Fibroblast of skin of left quadriceps (primary cell): Measurements from ENCODE around the gene SNX18.
"Not testable (repeated sequence)": the region's sequence is repeated elsewhere in the genome, so short reads cannot be mapped to it uniquely, and the experiment has no call there.

Experiments used
- DNase-seq, 2 experiments: peaks; one replicate each; pipeline ENCODE4 v3.0.0-alpha.2; 2013; ENCODE audit warnings: low read depth in 2 of 2

SNX18 gene

GRCh38 chr5:54520438-54520846 is 2.9 kb downstream of the SNX18 start:
- DNase-seq: peak in 1 of 2 experiments; percentile 35

- DNase-seq: no peak
Measured at GRCh38 chr5:54520940-54521339, 3.4 kb downstream of the SNX18 start.

GRCh38 chr5:54521856-54522479 is 4.4 kb downstream of the SNX18 start:
- DNase-seq: no peak

GRCh38 chr5:54523534-54523933 is 6.0 kb downstream of the SNX18 start:
- no peak for DNase-seq

GRCh38 chr5:54524082-54524481 is 6.5 kb downstream of the SNX18 start:
- DNase-seq: no peak

GRCh38 chr5:54524704-54525103 is 7.1 kb downstream of the SNX18 start:
- no peak for DNase-seq

GRCh38 chr5:54525261-54525660 is 7.7 kb downstream of the SNX18 start:
- no peak for DNase-seq

GRCh38 chr5:54525692-54526091 is 8.1 kb downstream of the SNX18 start:
- no peak for DNase-seq

GRCh38 chr5:54526604-54527288 is 9.2 kb downstream of the SNX18 start:
- DNase-seq: no peak

GRCh38 chr5:54528633-54529209 is 11.2 kb downstream of the SNX18 start:
- no peak for DNase-seq

- no peak for DNase-seq
Measured at GRCh38 chr5:54529565-54529964, 12.0 kb downstream of the SNX18 start.

- no peak for DNase-seq
Measured at GRCh38 chr5:54531546-54531945, 14.0 kb downstream of the SNX18 start.

- no peak for DNase-seq
Measured at GRCh38 chr5:54533541-54534190, 16.1 kb downstream of the SNX18 start.

GRCh38 chr5:54534191-54535004 is 16.8 kb downstream of the SNX18 start:
- DNase-seq: no peak

- DNase-seq: no peak
Measured at GRCh38 chr5:54535149-54535844, 17.7 kb downstream of the SNX18 start.

- not testable (repeated sequence) for DNase-seq
Measured at GRCh38 chr5:54536375-54536774, 18.8 kb downstream of the SNX18 start.

GRCh38 chr5:54536861-54537260 is 19.3 kb downstream of the SNX18 start:
- DNase-seq: not testable (repeated sequence)

- DNase-seq: no peak
Measured at GRCh38 chr5:54537725-54538124, 20.2 kb downstream of the SNX18 start.

- DNase-seq: no peak
Measured at GRCh38 chr5:54538156-54538555, 20.6 kb downstream of the SNX18 start.

GRCh38 chr5:54539001-54539400 is 21.4 kb downstream of the SNX18 start:
- DNase-seq: no peak

- no peak for DNase-seq
Measured at GRCh38 chr5:54540286-54540685, 22.7 kb downstream of the SNX18 start.
